ENCODE results near the gene GTSE1.

GTSE1 gene

DNA sequence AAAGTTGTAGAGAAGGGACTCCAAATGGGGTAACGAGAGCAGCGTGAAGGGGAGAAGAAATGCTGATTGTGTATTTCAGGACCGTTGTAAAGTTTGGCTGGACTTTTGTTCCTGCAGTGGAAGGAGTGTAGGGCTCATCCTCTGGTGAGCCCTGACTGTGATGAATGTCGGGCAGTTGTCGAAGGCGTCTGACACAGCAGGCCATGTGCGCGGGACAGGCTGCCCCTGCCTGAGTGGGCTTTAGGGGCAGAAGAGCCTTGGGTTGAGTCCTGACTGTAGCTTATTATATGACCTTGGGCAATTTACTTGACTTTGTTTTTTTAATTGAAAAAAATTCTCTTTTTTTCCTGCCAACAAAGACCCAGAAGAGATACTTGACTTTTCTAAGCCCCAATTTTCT is 42.0 kb downstream of the GTSE1 start:
- TF ChIP-seq, protein P1, sequence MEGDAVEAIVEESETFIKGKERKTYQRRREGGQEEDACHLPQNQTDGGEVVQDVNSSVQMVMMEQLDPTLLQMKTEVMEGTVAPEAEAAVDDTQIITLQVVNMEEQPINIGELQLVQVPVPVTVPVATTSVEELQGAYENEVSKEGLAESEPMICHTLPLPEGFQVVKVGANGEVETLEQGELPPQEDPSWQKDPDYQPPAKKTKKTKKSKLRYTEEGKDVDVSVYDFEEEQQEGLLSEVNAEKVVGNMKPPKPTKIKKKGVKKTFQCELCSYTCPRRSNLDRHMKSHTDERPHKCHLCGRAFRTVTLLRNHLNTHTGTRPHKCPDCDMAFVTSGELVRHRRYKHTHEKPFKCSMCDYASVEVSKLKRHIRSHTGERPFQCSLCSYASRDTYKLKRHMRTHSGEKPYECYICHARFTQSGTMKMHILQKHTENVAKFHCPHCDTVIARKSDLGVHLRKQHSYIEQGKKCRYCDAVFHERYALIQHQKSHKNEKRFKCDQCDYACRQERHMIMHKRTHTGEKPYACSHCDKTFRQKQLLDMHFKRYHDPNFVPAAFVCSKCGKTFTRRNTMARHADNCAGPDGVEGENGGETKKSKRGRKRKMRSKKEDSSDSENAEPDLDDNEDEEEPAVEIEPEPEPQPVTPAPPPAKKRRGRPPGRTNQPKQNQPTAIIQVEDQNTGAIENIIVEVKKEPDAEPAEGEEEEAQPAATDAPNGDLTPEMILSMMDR (IDR thresholded peaks at IDR 0.05; ENCODE audit: insufficient read depth, missing control alignments) = no peak
- DNase-seq (ENCODE audit: insufficient read length, low spot score) (no peak), FAIRE-seq (no peak)

DNA sequence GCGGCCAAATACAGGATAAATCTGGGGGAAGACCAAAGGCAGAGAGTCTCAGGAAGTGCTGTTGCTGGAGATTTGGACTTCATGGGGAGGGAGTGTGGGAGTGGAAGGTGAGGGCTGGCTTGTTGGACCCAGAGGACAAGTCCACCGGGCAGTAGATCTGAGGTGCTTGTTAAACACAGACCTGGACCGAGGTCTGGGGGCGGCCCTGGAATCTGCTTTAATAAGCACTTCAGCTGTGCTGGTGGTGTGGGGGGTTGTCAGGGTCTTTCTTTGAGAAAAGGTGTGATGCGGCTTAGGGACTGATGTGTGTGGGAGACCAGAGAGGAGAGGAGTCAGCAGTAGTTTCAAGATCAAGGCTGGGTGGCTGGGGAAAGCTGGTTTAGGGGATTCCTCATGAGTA is 43.3 kb downstream of the GTSE1 start:
- no peak for DNase-seq (ENCODE audit: insufficient read length, low spot score)
- TF ChIP-seq, protein P1 (IDR thresholded peaks at IDR 0.05; ENCODE audit: insufficient read depth, missing control alignments) = no peak
- no peak for FAIRE-seq

DNA sequence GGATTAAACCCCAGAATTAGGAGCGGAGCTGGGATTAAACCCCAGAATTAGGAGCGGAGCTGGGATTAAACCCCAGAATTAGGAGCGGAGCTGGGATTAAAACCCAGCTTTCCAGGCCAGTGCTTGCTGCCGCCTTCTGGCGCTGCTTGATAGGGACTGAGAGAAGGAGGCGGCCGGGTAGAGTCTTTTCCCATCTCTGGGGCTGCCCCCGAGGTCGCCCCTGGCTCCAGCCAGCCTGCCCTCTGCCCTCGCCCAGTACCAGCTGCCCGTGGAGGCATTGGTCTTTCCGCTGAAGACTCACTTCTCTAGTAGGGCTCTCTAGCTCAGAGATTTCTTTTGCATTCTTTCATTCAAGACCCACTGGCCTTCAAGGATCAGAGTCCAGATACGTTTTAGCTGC is 44.0 kb downstream of the GTSE1 start:
- DNase-seq (ENCODE audit: insufficient read length, low spot score) (no peak), FAIRE-seq (no peak)
- TF ChIP-seq, protein P1 (IDR thresholded peaks at IDR 0.05; ENCODE audit: insufficient read depth, missing control alignments) = no peak

DNA sequence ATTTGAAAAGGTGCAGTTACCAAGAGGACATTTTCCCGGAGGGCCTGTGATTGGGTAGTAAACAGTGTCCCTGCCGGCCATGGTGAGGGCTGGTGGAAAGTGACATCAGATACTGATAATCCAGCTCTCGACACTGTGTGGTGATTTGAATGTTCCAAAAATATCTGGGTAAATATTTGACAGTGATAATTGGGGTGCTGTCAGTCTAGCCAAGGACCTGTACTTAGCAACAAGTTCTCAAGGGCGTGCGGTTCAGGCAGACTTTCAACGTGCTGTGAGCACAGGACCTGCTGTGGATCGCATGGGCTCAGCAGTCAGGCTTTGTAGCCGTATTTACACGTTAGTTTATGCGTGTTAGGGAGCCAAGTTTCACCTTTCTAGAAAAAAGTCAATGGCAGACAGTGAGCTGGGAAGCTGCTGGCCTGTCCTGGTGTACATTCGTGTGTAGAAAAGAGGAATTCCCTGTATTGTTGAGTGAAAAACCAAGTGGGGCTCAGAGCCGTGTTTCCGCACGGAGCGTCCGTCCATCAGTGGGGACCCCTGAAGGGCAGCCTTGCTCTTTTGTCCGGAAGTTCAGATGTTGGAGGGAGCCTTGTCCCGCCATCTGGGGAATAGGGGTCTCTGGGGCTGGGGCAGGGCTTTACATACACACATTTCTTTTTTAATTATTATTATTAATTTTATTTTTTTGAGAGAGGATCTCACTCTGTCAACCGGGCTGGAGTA is 50.2 kb downstream of the GTSE1 start:
- DNase-seq (ENCODE audit: insufficient read length, low spot score) (no peak), FAIRE-seq (no peak)
- TF ChIP-seq, protein P1 (IDR thresholded peaks at IDR 0.05; ENCODE audit: insufficient read depth, missing control alignments) = no peak

DNA sequence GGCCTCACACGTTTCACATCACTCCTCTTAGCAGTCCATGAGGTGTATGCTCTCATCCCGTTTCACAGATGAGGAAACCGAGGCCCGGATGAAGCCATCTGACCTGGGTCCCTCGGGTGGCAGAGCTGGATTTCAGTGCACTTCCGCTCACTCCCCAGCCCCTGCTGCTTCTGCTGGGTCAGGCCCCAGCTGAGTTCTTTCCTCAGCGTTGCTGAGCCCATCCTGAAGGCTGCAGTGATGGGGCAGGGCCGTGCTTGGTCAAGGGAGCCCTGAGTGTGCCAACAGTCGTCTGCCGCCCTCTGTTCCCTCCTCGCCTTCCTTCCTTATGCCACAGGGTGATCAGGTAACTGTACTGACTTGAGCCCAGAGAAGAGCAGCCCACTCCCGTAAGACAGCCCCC is 51.0 kb downstream of the GTSE1 start:
- TF ChIP-seq, protein P1 (IDR thresholded peaks at IDR 0.05; ENCODE audit: insufficient read depth, missing control alignments) = no peak
- DNase-seq (ENCODE audit: insufficient read length, low spot score) (no peak), FAIRE-seq (no peak)

DNA sequence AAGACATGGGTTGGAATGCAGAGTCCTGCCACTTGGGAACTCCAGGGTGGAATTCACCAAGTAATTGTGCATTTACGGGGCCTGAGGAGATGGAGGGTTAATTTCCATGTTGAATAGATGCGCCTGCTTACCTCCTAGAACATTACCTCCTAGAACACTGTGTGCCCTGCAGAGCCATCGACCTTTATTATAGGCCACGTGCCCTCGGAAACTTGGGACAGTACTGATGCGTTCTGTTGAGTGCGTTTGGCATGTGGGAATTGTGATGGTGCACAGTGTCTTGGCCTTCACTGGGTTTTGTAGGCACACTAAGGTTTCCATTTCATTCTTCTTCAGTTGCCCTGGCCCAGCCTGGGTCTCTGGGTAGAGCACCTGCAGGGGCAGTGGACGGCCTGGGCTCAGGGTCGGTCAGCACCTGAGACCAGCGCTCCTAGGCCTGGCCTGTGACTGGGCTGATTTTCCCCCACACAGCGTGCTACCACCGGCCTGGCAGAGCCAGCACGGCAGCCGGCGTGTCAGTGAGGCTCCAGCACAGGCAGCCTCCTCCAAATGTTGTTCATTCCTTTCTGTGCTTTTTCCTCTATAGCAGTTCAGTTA is 51.5 kb downstream of the GTSE1 start:
- TF ChIP-seq, protein P1 (IDR thresholded peaks at IDR 0.05; ENCODE audit: insufficient read depth, missing control alignments) = no peak
- DNase-seq (ENCODE audit: insufficient read length, low spot score) = no peak
- no peak for FAIRE-seq

DNA sequence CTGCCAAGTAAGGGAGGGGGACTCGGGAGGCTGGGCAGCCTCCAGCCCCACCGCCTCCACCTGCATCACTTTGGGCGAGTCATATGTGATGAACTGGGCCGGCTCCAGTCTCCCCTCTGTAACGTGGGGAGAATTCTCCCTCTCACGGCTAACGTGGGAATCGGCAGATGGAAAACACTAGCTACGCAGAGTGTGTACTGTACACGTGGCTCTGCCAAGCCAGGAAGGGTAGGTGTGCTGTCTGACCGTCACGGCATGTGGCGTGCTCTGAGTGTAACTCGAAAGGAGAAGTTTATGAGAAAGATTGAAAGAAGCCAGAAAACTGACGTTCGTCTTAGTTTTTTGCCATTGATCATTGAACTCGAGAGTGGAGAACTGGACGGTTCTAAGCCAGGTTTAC is 52.6 kb downstream of the GTSE1 start:
- DNase-seq (ENCODE audit: insufficient read length, low spot score) (no peak), FAIRE-seq (no peak)
- TF ChIP-seq, protein P1 (IDR thresholded peaks at IDR 0.05; ENCODE audit: insufficient read depth, missing control alignments) = no peak

Measured in D721Med (cell line).